ENCODE measurements around the gene FAM72C. TPM values are rescaled to one million over a fixed set of nuclear protein-coding genes. Genes with fewer than 3 reads are reported as not detected.
"Not testable (repeated sequence)": the region's sequence is repeated elsewhere in the genome, so short reads cannot be mapped to it uniquely, and the experiment has no call there.

Gene FAM72C
- total RNA-seq = 1 to 10 TPM; 5.4 to 5.8 TPM
- polyA plus RNA-seq (2013, experiment 1 of 2) = 14.5 TPM
- polyA plus RNA-seq (2013, experiment 2 of 2) = 13.1 TPM
- long read RNA-seq, experiment 1, partial matches to known transcripts = 0 of 1 reads
- long read RNA-seq, experiment 1, other reads (novel, unspliced or antisense) = 0 of 1 reads
- long read RNA-seq, experiment 2, partial matches to known transcripts = 1 of 5 reads
- long read RNA-seq, experiment 2, other reads (novel, unspliced or antisense) = 2 of 5 reads
- long read RNA-seq, experiment 3, transcript FAM72C-202 (4 exons, 2,297 nt) = major isoform, 22 of 28 reads
- long read RNA-seq, experiment 3, partial matches to known transcripts = 2 of 28 reads
- long read RNA-seq, experiment 3, other reads (novel, unspliced or antisense) = 2 of 28 reads
- long read RNA-seq, experiment 4, partial matches to known transcripts = 1 of 4 reads
- long read RNA-seq, experiment 4, other reads (novel, unspliced or antisense) = 1 of 4 reads

DNA sequence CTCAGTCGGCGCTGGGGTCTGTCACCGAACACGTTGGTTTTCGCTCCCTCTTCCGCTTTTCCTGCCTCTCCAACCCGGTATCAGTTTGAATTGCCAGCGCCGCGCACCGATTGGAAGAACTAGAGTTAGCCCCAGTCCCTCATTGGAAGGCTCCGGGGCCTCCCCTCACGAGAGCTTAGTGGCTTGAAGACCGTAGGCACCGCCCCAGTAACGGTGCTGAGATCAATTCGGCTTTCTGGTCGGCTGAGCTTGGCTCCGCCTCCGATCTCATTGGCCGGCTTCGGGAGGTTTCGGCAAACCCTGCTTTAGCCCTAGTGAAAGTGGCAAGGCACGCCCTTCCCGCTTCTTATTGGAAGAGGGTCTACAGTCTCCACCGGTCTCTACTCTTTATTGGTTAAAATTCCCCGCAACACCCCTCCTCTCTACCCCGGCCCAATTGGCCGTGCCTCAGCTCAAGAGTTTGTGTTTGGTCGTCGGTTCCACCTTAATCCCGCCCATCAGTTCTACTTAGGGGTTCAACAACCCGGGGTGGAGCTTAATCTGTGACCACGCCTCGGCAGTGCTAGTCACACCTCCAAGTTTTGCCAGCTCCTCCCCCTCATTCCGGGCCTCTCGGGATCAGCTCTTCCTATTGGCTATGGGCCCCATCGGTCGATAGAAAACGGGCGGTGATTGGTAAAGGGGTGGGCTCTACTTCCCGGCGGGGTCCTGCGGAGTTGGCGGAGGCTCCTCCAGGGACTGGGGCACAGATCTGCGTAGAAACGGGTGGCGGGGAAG, at the start of gene FAM72C:
TSS of gene FAM72C (minus strand) at position 63 of the 777 bp plus-strand sequence. CDS start 845 bp downstream, outside the sequence.
- no CpG with 5 or more reads among the region's 48 CpGs for WGBS, 2 experiments (ENCODE audit: insufficient coverage in 1 of 2, insufficient read length in 1 of 2)
- H3K4me1 Mint-ChIP-seq = not testable (repeated sequence)

DNA sequence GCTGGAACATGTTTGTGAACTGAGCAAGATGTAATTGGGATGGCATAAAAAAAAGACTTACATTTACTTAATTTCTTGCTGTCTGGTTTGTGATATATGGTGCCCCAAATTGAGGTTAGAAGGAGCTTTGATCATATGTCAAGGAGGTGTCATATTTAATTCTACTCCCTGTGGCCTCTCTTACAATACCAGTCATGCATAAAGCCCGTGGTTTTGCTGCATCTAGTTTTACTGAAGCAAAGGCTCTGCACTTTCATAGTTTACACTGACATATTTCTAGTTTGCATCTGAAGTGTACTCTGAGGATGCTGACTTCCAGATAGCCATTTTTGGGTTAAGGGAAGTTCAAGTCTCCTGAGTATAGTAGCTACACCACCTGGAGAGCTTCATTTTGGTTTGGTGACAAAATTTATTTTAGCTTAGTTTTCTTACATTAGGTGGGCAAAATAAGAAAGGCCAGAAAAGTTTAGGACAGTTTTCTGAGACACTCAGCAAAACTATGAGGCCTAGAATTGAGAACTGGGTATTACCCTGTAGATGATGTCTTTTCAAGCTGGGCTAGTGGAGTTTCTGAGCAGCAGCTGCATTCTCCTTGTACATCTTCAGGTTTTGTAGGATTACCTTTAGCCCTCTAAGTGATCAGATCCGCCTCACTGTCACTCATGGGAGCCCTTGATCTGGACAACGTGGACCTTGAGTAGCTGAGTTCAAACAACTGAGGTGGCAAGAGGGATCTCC, 48.4 kb upstream of the FAM72C start:
- not testable (repeated sequence) for H3K9me3 ChIP-seq (ENCODE audit: control insufficient read depth, low read length); H3K27me3 ChIP-seq (ENCODE audit: control insufficient read depth, insufficient read depth, low read length, poor library complexity, severe bottlenecking); H3K4me1 ChIP-seq (ENCODE audit: control insufficient read depth, insufficient read depth, low read length); H3K36me3 ChIP-seq (ENCODE audit: control insufficient read depth, insufficient read depth, low read length); H3K4me1 Mint-ChIP-seq; DNase-seq; H3K27ac Mint-ChIP-seq; H3K36me3 Mint-ChIP-seq (ENCODE audit: low read depth); H3K27me3 Mint-ChIP-seq (ENCODE audit: insufficient read depth); H3K9me3 Mint-ChIP-seq; H3K27ac ChIP-seq (ENCODE audit: low read depth, low read length); H3K4me3 ChIP-seq (ENCODE audit: low read length); H3K4me3 Mint-ChIP-seq; H3K9ac ChIP-seq (ENCODE audit: extremely low read depth, low read length, poor library complexity, severe bottlenecking)
- no CpG with 5 or more reads among the region's 3 CpGs for WGBS, 2 experiments (ENCODE audit: insufficient coverage in 1 of 2, insufficient read length in 1 of 2)

More for the DNA sequence above, at the start of gene FAM72C:
- H3K4me3 ChIP-seq (ENCODE audit: low read length); H3K27ac Mint-ChIP-seq; H3K9me3 Mint-ChIP-seq; H3K36me3 ChIP-seq (ENCODE audit: control insufficient read depth, insufficient read depth, low read length); H3K9me3 ChIP-seq (ENCODE audit: control insufficient read depth, low read length); H3K27me3 ChIP-seq (ENCODE audit: control insufficient read depth, insufficient read depth, low read length, poor library complexity, severe bottlenecking); H3K27ac ChIP-seq (ENCODE audit: low read depth, low read length); DNase-seq; H3K36me3 Mint-ChIP-seq (ENCODE audit: low read depth); H3K4me3 Mint-ChIP-seq; H3K4me1 ChIP-seq (ENCODE audit: control insufficient read depth, insufficient read depth, low read length); H3K9ac ChIP-seq (ENCODE audit: extremely low read depth, low read length, poor library complexity, severe bottlenecking); H3K27me3 Mint-ChIP-seq (ENCODE audit: insufficient read depth): not testable (repeated sequence)

DNA sequence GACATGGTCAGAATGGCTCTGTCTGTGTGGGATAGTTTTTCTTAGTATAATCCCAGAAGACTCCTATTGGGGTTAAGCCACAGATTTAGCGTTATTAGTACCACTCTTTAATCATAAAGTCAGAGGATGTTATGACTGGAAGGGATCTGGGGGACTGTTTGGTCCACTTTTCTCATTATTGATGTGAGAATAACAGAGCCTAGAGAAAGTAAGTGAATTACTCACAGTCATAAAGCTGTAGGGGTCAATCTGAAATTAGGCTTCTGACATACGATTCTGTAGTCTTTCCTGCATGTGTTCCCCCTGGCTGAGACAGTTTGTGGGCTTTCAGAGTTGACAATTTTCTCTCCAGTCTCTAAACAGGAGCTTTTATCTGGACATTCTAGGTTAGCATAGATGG, 47.3 kb upstream of the FAM72C start:
- not testable (repeated sequence) for H3K36me3 ChIP-seq (ENCODE audit: control insufficient read depth, insufficient read depth, low read length); H3K4me1 Mint-ChIP-seq; H3K9me3 Mint-ChIP-seq; H3K4me3 Mint-ChIP-seq; DNase-seq; H3K4me3 ChIP-seq (ENCODE audit: low read length); H3K27me3 Mint-ChIP-seq (ENCODE audit: insufficient read depth); H3K27ac ChIP-seq (ENCODE audit: low read depth, low read length); H3K9me3 ChIP-seq (ENCODE audit: control insufficient read depth, low read length); H3K9ac ChIP-seq (ENCODE audit: extremely low read depth, low read length, poor library complexity, severe bottlenecking); H3K27me3 ChIP-seq (ENCODE audit: control insufficient read depth, insufficient read depth, low read length, poor library complexity, severe bottlenecking); H3K36me3 Mint-ChIP-seq (ENCODE audit: low read depth); H3K27ac Mint-ChIP-seq; H3K4me1 ChIP-seq (ENCODE audit: control insufficient read depth, insufficient read depth, low read length)
- no CpG with 5 or more reads among the region's 2 CpGs for WGBS, 2 experiments (ENCODE audit: insufficient coverage in 1 of 2, insufficient read length in 1 of 2)

DNA sequence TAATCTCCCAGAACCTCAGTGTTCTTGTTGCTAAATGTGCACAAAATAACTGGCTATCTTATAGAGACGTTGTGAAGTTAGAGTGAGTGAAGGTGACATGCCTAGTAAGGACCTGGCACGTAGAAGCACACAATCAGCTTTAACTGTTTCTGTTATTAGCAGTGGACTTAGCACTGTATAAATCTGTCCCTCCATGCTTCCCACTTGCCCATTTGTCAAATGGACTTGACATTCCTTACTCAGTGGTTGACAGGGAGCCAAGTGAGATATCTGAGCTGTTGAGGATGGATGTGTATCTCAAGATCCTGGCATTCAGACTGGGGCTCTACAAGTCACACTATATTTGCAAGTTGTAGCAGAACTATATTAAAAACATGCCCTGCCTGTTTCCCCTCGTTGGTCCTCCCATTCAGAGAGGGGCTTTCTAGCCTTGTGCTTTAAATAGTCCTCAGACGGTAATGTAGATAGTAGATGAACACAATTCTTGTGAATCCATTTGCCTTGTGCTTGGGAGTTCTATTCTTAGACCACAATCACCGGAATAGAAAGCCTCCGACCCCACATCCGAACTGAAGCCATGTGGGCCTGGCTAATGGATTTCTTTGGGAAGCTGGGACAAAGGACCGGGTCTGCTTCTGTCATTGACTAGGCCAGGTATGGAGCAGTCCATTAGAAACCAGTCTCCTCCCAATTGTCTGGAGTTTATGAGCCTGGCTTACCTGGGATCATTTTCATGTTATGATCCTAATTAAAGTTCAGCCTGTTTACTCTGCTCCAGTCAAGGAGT, 43.6 kb upstream of the FAM72C start:
- not testable (repeated sequence) for H3K9me3 Mint-ChIP-seq; H3K27ac Mint-ChIP-seq; H3K9ac ChIP-seq (ENCODE audit: extremely low read depth, low read length, poor library complexity, severe bottlenecking); H3K4me3 ChIP-seq (ENCODE audit: low read length); H3K36me3 ChIP-seq (ENCODE audit: control insufficient read depth, insufficient read depth, low read length); H3K27me3 Mint-ChIP-seq (ENCODE audit: insufficient read depth); H3K4me1 ChIP-seq (ENCODE audit: control insufficient read depth, insufficient read depth, low read length); H3K9me3 ChIP-seq (ENCODE audit: control insufficient read depth, low read length); H3K27me3 ChIP-seq (ENCODE audit: control insufficient read depth, insufficient read depth, low read length, poor library complexity, severe bottlenecking); H3K36me3 Mint-ChIP-seq (ENCODE audit: low read depth); H3K4me3 Mint-ChIP-seq; H3K4me1 Mint-ChIP-seq; DNase-seq; H3K27ac ChIP-seq (ENCODE audit: low read depth, low read length)
- 89% methylated on average over 2 of the region's 8 CpGs; no CpG with 5 or more reads in 1 of the 2 experiments for WGBS, 2 experiments (ENCODE audit: insufficient coverage in 1 of 2, insufficient read length in 1 of 2)

DNA sequence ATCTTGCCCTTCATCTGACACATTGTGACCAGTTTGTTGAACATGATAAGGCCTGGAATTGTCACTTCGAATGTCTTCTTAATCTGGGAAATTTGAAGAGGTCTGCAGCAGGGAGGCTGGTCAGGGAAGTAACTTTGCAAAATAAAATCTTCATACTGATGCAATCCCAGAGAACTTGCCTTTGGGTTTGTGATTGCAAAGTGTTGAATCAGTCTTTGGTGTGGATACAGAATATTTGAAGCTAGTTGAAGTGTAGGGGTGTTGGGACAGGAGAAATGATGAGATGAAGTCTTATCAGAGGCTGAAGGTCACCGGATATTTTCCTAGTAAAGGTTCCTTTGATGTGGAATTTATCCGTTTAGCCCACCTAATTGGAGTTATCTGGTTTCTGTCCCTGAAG, 42.7 kb upstream of the FAM72C start:
- H3K27me3 ChIP-seq (ENCODE audit: control insufficient read depth, insufficient read depth, low read length, poor library complexity, severe bottlenecking); H3K36me3 Mint-ChIP-seq (ENCODE audit: low read depth); H3K9me3 Mint-ChIP-seq; H3K27me3 Mint-ChIP-seq (ENCODE audit: insufficient read depth); H3K4me3 ChIP-seq (ENCODE audit: low read length); H3K9ac ChIP-seq (ENCODE audit: extremely low read depth, low read length, poor library complexity, severe bottlenecking); H3K36me3 ChIP-seq (ENCODE audit: control insufficient read depth, insufficient read depth, low read length); H3K4me1 ChIP-seq (ENCODE audit: control insufficient read depth, insufficient read depth, low read length); H3K4me1 Mint-ChIP-seq; H3K27ac Mint-ChIP-seq; H3K9me3 ChIP-seq (ENCODE audit: control insufficient read depth, low read length); H3K4me3 Mint-ChIP-seq; DNase-seq; H3K27ac ChIP-seq (ENCODE audit: low read depth, low read length): not testable (repeated sequence)
- WGBS, 2 experiments (ENCODE audit: insufficient coverage in 1 of 2, insufficient read length in 1 of 2) = no CpG with 5 or more reads among the region's 3 CpGs

GRCh38 chr1:144014121-144014520, 42.3 kb upstream of the FAM72C start:
- H3K27ac Mint-ChIP-seq; H3K9me3 Mint-ChIP-seq; H3K36me3 Mint-ChIP-seq (ENCODE audit: low read depth); H3K9me3 ChIP-seq (ENCODE audit: control insufficient read depth, low read length); H3K36me3 ChIP-seq (ENCODE audit: control insufficient read depth, insufficient read depth, low read length); H3K27me3 Mint-ChIP-seq (ENCODE audit: insufficient read depth); H3K4me1 Mint-ChIP-seq; DNase-seq; H3K27me3 ChIP-seq (ENCODE audit: control insufficient read depth, insufficient read depth, low read length, poor library complexity, severe bottlenecking); H3K27ac ChIP-seq (ENCODE audit: low read depth, low read length); H3K4me3 Mint-ChIP-seq; H3K4me3 ChIP-seq (ENCODE audit: low read length); H3K4me1 ChIP-seq (ENCODE audit: control insufficient read depth, insufficient read depth, low read length); H3K9ac ChIP-seq (ENCODE audit: extremely low read depth, low read length, poor library complexity, severe bottlenecking): not testable (repeated sequence)
- no CpG with 5 or more reads among the region's 4 CpGs for WGBS, 2 experiments (ENCODE audit: insufficient coverage in 1 of 2, insufficient read length in 1 of 2)
